HG02840 (cell line): ENCODE measurements around the gene RGS7BP.
"Not testable (repeated sequence)": the region's sequence is repeated elsewhere in the genome, so short reads cannot be mapped to it uniquely, and the experiment has no call there.

ENCODE experiments used
- ATAC-seq: cut with Tn5 transposase; IDR thresholded peaks from one replicate; pipeline ENCODE4 v1.9.1; 2021; ENCODE audit warnings: mild to moderate bottlenecking, moderate library complexity, moderate number of reproducible peaks; ENCODE audit not compliant: unreplicated experiment, low FRiP score

The RGS7BP gene

DNA sequence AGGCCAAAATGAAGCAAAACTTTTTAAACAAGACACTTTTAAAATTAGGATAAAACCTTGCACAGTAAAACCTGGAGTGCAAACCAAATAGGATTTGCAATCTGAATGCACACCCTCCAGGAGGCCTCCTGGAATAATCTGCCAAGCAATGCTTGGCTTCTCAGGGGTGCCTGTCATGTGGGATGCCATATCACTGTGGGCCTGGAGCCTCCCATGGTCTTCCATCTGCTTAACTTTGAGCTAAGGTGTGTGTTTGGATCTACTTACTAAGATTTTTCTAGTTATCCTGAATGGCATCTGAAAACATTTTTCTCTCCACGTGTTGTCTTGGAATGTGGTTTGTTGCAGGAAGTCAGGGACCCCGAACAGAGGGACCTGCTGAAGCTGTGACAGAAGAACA, 52.1 kb downstream of the RGS7BP start:
- no peak for ATAC-seq

DNA sequence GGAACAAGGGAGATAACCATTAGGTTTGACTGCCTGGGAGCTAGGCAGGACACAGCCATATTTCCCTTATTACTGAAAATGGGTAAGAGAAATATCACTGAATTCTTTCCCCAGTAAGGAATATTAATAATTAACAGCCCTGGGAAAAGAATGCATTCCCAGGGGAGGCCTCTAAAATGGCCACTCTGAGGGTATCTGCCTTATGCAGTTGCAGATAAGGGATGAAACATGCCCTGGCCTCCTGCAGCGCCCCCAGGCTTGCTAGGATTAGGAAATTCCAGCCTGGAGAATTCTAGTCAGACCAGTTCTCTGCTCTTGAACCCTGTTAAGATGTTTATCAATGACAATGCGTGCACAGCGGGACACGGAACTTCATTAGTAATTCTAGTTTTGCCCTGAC, 52.8 kb downstream of the RGS7BP start:
- ATAC-seq = not testable (repeated sequence)

DNA sequence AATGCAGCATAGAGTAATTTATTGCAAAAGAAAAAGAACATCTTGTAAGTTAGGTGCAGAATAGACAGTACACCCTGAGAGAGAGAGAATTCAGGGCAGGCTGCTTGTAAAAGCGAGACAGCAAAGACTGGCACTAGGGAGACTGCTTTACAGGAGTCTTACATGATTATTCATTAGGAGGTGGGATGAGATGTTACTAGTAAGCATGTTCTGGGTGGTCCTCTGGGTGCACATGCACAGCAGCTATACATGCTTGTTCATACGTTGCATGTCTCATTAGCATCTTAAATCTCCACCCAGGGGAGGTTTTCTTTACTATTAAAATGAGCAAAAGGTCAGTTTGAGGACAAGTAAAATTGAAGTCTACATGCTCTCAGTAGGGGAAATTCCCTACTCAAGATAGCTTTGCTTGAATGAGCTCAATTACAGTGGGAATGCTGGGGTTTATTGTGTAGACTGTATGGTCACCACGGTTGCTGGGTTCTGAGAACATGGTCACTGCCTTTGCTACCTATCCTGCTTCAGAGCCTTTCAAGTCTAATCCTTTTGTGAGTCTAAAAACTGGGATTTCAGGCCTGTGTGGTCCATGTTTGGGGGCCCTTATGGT, 60.6 kb downstream of the RGS7BP start:
- ATAC-seq = no peak

DNA sequence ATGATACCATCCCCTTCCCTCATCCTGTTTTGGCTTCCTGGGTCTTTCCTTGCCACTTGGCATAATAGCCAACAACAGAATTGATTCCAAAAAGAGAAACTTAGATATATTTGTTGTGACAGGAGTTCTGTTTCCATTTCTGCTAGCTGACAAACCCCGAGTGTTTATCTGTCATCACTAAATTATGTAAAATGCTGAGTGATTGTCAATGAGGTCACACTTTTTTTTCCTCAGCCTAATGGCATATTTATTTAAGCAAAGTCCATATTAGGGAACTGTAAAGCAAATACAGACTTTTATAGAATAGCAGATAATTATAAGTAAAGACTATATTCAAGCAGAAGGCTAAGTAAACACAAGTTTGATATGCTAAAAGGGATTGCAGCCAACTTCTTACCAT, 64.0 kb downstream of the RGS7BP start:
- no peak for ATAC-seq

DNA sequence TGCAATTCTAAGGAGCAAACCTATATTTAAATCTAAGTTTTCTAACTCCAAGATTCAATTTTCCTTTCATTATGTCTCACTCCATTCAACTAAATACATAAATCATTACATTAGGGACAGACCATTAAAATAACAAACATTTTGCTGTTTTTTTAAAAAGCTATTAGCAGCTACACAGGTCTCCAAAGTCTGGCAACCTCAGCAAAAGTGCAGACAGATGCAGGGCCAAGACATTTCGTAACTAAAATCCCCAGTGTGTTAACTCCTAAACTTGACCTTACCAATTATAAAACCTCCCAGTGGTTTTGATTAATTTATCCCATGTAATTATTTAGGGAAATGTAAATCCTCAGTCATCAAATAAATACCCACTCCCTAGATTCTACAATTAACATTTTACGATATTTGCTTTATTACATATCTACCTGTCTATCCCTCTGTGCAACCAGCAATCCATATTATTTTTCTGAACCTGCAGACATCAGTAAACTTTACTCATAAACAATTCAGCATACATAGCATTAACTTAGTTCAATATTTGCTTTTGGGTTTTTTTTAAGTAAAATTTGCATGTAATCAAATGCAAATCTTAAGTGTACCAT, 64.7 kb downstream of the RGS7BP start:
- no peak for ATAC-seq

DNA sequence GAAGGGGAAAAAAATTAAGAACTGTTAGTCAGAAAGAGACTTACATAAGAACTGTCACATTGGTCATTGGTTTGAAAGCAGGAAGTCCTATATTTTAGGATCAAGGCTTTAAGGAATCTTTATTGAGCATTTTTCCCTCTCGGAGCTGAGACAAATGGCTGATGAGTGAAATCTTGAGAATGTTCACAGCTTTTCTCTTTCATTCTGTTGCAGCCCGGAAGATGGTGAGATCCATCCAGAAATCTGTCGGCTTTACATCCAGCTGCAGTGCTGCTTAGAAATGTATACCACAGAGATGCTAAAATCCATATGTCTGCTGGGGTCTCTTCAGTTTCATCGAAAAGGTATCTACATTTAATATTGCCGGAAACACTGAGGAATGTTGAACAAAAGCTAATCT, 69.7 kb downstream of the RGS7BP start:
- ATAC-seq = no peak

DNA sequence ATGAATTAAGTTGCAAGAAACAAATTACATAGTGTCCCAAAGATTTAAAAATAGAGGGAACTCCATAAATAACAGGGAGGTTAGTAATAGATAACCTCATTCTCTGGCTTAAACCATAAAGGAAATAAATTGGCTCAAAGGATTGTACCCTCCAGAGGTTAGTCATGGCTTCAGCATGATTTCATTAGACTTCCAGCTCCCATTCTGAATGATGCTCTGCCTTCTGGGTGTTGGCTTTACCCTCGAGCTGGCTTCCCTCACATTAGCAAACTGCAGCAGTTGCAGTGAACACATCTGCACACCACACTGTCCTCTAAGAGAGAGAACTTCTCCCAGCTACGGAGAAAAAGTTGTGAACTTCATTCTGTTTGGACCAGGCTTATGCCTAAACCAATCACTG, 70.4 kb downstream of the RGS7BP start:
- no peak for ATAC-seq

DNA sequence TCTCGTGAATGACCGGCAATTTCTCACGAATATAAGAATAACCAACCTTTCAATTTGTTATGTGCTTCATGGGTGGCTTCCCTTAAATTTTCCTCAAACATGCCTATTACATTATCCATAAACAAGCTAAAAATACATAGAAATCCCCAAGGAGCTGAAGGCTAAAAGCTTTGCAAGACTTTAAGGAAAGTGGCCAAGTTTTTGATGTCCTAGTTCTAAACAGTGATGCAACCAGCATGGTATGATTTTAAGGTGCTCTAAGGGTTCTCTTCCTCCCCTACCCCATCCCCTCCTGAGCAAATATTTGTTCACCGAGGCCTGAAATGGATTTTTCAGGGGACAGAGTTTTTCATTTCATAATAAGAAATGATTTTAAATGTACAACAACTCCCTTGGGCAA, 79.8 kb downstream of the RGS7BP start:
- ATAC-seq = no peak

DNA sequence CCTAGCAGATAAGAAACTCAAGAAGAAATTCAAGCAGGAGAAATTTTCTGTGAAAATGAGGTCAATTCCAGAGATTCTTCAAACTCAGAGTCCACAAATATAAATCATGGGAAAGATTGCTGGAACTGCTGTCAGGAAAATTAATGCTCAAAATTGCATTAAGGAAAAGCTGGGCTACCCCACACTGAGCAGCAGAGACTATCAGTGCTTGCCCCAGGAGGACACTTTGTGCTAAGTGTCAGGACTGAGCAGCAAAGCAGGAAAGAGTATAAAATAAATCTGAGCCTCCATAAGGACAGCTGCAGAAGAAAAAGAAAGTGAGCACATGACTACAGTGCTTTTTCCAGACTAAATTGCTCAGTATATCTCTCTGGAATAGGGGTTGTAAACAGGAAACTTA, 81.6 kb downstream of the RGS7BP start:
- ATAC-seq = no peak

DNA sequence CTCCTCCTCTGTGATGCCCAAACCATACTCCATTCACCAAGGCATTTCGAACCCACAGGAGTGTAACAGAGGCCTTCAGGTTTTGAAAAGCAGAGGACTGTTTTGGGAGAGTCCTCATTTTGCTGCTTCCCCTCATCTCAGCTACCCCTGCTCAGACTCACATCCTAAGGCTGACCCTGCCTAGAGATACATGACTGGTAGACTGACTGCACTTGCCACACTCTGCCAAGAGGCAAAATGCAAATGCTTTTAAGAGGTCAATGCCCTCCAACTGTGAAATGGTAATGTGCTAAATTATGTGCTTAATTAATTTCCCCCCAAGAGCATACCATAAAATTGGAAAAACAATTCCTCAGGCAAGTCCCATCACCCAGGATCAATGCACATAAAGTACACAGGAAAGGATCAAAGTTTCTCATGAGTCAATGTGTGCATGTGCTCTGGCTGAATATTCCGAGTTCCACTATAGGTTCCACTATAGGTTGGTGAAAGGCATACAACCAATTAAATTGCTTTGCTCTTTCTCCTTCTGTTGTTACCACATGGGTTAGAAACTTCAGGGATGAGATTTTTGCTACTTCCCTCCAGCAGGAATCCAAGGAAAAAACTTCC, 87.0 kb downstream of the RGS7BP start:
- ATAC-seq = no peak

DNA sequence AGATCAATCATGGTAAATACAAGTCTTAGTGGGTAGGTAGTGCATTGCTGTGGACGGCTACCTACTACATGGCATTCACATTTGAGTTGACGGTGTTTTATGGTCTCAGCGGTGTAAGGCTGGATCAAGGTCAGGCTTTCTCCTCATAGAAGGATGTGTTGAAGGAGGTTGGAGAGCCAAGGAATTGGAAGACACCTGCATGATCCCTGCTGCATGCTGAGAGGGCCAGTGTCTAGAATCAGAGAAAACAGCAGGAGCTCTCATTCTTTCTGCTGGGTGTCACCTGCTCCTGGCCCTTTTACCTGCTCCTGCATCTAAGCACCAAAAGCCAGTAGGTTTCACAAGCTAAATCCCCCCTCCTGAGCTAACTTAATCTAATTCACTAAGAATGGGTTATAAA, 88.2 kb downstream of the RGS7BP start:
- no peak for ATAC-seq

DNA sequence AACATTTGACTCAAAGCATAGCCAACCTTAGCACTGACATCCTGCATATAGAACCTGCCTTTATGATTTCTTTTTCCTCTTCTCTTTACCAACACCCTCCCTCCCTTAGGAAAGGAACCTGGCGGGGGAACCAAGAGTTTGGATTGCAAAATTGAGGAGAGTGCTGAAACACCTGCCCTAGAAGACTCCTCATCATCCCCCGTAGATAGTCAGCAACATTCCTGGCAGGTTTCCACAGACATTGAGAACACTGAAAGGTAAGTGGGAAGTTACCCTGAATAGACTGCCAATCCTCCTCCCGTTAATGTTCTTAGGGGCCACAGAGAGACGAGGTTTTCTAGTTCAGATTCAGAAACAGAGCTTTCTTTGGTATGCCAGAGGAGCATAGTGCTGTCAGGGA, 88.8 kb downstream of the RGS7BP start:
- no peak for ATAC-seq

DNA sequence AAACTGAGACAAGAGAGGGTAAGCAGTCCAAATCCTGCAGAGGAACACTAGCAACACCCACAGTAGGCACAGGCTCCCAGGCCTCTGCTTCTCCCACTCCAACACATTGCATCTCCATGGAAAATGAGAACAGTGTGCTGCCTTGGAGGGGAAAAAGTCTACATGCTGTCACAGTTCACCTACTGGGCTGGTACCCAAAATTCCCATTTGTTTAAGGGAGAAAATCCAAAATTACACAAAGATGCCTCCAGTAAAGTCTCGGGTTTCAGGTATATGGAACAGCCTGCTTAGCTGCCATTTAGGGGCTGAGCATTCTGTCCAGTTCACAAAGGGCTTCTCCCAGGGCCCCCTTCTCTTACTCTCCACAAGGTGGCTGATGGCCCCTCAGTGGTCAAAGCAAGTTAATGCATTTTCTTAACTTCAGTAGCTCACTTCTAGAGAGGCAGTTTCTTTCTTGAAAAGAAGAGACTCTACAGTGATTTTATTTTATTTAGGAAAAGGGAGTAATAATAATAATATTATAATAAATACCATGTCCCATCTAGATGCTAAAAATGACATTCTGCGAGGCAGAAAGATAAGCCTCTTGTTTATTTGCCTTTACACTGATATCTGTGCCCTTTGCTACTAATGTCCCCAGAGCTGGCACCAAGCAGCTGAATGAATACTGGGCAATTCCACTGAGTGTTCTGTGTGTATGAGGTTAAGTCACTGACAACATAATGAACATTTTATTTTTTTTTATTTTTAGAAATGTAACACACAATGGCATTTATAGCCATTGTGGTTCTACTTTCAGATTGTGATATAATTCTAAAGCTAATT, 89.4 kb downstream of the RGS7BP start:
- no peak for ATAC-seq

DNA sequence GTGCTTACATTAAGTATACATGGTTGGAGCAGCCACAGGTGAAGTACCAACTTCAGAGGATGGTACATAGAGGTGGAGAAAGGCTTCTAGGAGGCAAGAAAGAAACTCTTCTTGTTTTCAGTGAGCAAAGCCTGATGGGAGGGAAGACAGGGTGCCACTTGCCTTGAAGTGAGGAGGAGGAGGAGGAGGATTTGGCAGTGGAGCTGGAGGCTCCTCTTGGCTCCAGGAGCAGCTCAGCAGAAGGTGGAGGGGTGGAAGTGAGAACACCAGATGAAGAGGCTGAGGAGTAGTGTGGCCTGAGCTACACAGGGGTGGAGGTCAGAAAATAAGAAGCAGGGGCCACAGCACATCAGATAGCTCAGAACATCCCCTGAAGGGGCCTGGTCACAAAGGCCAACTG, 93.4 kb downstream of the RGS7BP start:
- ATAC-seq = no peak

DNA sequence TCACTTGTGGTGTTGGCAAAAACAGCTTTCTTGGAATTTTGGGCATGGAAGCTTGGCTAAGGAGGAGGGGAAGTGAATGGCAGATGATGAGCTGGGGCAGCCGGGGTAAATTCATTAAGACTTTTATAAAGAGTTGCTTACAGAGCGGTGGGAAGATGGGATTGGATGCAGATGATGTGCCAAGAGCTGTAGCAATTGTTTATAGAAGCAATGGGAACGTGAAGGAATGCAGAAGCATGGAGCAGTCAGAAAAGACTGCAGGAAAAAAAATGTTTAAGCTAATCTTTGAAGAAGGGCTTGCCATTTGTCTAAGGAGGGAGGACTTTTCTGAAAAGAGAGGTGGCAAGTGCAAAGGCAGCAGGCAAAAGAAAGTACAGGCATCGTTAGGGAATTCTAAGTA, 97.9 kb downstream of the RGS7BP start:
- no peak for ATAC-seq

DNA sequence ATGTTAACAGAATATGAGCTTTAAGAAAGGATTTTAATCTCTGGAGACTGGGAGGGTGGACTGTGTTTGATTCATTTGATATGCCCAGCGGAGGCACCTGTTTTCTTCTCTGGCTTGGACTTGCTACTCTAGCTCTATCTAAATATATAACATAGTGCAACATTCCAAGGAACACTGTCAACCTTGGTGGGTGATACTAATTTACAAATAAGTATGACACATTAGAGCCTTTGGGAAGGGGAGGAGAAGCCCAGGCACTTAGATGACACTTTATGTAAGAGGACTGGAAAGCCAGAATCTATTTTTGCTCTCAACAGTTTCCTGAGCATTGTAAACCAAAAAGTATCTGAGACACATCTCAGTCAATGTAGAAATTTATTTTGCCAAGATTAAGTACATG, 101.1 kb downstream of the RGS7BP start:
- ATAC-seq = no peak

DNA sequence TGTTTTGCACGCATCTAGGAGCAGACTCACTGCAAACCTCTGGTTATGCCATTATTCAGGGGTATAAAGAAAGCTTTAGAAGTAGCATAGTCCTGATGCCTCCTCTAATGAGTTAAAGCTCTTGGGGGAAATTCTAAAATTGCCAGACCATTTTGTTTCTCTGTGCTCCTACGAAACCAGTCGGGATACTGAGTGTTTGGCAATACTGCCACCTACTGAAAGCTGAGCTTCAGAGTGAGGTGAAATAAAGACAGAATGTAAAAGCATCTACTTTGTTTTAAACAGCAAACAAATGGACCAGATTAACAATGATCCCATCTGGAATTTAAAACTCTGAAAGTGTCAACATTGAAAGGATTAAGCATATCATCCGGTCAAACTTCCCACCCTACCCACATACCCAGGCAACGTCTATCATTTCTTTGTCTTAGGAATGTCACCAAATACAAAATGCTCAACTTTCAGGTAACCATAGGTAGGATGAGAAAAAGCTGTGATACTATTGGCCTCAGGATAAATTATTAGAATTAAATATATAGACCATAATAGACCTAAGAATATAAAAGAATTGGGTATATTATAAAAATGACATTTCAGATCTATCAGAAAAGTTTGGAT, 106.6 kb downstream of the RGS7BP start:
- ATAC-seq = no peak

DNA sequence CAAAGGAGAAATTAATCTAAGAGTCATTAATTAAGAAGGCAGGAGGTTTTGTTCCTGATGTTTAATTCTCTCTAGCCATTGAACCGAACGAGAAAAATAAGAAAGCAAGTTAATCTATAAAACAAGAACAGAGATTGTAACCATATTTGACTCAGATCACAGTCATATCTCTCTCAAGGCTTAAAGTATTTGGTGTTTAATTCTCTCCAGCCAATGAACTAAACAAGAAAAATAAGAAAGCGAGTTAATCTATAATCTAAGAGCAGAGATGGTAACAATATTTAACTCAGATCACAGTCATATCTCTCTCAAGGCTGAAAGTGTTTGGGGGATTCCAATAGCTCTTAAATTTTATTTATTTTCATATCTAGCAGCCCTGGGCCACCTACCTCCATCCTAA, 110.1 kb downstream of the RGS7BP start:
- ATAC-seq = peak; percentile 77

DNA sequence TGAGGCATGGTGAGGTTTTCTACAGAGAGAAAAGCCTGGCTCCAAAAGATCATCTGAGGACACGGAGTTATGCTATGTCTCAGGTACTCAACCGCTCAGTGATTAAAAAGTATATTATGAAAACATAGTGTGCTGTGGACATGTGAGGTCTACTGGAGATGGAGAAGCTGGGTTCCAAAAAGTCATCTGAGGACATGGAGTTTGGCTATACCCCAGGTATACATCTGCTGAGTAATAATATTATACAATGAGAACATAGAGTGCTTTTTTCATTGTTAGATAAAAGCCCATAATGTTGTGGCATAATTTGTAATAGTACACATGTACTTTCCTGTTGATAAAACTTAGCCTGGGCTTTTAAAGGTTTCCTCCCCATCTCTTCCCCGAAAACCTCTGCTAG, 113.8 kb downstream of the RGS7BP start:
- ATAC-seq = no peak

DNA sequence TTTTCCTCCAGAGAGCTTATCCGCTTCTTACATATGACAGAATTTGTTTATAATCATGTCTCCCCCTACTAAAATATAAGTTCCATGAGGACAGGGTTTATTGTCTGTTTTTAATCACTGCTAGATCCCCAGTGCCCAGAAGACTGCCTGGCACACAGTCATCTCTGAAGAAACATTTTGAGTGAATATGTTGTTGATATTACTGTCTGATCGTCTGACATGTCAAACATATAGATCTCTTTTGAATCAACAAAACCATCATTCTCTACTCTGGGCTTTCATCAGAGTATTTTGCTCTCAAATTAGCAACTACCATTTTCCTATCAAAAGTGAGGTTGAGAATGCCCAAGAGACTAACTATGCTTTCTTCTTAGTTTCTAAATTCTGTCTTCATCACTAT, 117.2 kb downstream of the RGS7BP start:
- ATAC-seq = no peak

DNA sequence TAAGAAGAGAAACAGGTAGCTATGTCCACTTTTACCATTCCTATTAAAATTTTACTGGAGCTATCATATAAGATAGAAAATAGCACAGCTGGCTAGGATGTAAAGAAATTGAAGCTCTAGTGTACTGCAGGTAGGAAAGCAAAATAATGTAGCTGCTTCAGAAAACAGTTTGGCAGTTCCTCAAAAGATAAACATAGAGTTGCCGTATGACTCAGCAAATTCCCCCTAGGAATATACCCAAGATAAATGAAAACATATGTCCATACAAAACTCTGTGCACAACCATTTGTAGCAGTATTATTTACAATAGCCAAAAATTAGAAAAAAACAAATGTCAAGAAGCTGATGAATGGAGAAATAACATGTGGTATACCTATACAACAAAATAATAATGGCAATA, 119.9 kb downstream of the RGS7BP start:
- ATAC-seq = no peak
